Activated naive CD4-positive, alpha-beta T cell (primary cell): ENCODE measurements around the gene NVL.
"Not testable (repeated sequence)": the region's sequence is repeated elsewhere in the genome, so short reads cannot be mapped to it uniquely, and the experiment has no call there.

Experiments used
- DNase-seq, 4 experiments: peaks; one replicate each; lab custom pipeline; 2025; lab: John Stamatoyannopoulos, UW

Gene NVL

DNA sequence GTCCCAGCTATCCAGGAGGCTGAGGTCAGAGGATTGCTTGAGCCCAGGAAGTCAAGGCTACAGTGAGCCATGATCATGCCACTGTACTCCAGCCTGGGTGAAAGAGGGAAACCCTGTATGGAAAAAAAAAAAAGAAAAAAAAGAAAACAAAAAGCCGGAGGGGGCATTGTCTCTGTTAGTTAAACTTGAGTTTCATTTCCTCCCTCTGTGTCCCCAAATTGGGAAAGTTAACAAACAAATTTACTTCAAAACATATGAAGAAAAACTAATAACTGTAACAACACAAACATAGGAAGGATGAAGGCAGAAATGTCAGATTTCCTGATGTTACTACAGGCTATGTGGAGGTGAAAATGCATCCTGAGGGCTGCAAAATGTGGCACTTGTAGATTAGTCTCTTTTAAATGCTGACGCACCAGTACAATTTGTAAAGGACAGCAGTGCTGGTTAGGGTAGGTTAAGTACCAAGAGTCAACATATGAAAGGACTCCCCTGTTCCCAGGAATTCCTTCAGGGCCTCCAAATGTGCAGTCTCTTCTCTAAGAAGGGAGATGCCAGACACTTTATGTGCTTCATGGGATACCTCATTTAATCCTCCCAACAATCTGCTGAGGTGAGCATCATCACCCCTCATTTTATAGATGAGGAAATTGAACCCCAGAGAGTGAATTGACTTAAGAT, 94.0 kb downstream of the NVL start:
- no peak for DNase-seq

- no peak for DNase-seq
Observed at GRCh38 chr1:224234017-224234416, 96.0 kb downstream of the NVL start.

DNA sequence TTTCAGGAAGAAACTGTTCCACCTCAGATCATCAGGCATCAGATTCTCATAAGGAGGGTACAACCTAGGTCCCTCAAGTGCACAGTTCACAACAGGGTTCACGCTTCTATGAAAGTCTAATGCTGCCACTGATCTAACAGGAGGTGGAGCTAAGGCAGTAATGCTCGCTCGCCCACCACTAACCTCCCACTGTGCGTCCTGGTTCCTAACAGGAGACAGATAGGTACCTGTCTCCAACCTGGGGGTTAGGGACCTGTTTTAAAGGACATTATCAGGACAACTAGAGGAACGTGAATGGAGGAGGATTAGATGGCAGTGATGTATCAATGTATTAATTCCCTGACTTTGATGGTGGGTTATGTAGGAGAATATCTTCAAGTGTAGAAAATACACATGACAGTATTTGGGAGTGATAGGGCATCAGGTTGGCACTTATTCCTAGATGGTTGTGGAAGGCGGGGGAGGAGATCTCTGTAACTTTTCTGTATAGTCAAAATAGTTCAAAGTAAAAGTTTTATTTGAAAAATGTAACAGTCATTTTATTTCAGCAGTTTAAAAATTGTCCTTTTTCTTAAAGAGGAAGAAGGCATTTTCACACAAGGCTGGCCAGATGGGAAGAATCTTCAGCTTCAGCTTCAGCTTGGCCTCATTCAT, 103.0 kb downstream of the NVL start:
- DNase-seq = no peak

DNA sequence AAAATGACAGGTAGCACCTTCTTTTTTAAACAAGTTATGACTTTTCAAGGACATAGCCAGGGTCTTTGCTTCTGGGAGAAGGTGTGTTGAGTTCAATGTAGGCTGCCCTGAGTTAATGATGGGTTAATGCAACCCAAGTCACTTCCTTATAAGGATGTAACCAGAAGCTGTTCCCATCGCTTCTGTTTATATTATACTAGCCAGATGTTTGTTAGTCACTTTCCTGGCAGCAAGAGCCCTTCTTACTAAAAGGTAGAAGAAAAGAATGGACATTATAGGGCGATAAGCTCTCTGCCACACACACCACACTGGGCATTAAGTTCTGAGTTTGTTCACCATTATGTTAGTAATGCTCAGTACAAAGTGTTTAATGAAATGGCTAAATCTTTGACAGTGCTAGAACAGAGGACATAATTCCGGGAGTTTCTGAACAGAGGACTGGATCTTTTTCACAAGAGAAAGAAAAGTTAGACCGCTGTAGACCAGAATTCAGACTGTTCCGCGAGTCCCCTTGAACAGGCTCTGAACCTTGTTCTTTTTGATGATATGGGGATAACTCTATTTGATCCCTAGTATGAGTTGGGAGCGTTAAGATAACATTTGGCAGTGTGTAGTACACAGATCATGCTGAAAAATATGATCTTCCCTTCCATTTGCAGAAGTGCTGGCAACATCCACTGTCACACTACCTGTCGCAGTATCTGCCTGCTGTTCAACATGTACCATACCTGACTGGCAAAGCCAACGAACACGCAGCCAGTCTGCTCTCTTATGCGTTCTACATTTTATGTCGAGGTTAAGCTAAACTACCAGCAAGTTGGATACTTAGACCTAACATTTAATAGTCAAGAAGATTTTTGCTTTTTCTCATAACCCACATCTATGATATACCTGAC, 105.9 kb downstream of the NVL start:
- DNase-seq = no peak

GRCh38 chr1:224219612-224220059, 110.3 kb downstream of the NVL start:
- DNase-seq = no peak

DNA sequence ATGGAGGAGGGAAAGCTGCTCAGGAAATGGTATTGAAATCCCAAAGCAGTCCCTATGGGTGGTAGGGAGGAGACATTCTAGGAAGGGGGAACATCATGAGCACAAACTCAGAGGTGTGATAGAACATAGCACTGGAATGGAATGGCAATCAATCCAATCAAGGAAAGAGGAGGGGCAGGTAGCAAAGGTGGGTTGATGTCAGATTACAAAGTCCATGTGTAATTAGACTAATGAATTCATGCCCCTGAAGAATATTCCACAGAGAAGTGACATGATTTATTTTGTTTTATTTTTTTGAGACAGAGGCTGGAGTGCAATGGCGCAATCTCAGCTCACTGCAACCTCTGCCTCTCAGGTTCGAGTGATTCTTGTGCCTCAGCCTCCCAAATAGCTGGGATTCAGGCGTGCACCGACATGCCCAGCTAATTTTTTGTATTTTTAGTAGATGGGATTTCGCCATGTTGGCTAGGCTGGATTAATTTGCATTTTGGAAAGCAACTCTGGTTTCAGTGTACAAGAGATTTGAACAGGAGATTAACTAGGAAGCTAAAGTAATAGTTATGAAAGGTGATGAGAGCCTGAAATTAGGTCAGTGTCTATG, 110.9 kb downstream of the NVL start:
- no peak for DNase-seq

DNA sequence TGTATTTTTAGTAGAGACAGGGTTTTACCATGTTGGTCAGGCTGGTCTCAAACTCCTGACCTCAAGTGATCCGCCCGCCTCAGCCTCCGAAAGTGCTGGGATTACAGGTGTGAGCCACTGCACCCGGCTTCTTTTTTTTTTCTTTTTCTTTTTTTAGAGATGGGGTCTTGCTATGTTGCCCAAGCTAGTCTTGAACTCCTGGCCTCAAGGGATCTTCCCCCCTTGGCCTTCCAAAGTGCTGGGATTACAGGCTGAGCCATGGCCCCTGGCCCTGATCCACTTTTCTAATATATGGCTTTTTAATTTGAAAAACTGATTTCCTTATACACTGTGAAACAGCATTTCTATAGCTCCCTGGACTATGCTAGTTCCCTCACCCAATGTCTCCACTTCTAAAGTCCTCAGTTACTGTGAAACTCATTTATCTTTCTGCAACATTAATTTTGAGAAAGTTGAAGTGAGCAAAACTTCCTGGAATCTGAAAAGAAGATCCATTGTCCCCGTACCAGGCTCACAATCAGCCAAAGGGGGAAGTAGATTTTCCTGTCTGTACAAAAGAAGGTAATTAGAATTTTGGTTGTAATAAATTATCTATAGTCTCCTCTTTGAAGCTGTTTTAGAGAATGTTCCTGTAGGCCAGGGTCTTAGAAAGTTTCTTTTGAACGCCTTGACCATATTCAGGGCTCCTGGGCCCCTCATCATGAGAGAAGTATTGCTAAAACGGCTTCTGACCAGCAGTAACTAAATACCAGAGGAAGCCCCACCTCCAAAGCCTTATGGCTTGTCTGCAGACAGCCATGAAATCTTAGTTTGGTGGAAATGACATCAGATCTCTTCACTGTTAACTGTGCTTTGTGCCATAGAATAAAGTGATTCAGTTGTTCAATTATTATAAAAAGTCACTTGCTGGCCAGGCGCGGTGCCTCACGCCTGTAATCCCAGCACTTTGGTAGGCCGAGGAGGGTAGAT, 112.0 kb downstream of the NVL start:
- no peak for DNase-seq

DNA sequence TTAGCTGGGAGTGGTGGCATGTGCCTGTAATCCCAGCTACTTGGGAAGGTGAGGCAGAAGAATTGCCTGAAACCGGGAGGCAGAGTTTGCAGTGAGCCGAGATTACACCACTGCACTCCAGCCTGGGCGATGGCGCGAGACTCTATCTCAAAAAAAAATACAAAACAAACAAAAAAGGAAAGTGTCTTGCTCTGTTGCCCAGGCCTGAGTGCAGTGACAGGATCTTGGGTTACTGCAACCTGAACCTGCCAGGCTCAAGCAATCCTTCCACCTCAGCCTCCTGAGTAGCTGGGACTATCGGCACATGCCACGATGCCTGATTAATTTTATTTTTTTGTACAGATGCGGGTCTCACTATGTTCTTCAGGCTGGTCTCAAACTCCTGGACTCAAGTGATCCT, 113.6 kb downstream of the NVL start:
- DNase-seq = no peak

DNA sequence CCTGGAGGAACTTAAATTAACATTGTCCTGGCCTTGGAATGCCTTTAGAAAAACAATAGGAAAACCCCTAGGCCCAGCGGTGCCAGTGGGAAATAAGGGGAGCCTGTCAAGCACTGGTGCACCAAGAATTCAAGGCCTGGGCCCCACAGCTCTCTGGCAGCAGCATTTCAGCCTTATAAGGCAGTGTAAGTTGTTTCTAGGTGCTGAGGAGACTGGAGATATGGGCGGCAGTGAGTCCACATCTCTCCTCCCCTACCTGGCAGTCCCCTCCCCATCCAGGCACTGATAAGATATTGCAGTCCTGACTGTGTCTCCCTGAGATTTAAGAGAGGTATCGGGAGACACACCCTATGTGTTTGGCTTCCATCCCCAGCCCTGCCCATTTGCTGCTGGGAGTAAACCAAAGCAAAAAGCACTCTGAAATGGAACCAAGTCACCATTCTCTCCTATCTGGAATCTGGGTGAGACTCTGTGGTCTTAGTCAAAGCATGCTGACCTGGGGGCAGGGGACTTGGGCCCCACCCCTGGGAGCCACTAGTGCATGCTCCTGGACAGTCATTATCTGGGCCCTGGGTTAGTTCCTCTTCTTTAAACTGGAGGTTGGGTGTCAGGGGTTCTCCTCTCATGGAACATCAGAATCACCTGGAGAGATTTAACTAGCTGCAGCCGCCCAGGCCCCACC, 116.4 kb downstream of the NVL start:
- no peak for DNase-seq

DNA sequence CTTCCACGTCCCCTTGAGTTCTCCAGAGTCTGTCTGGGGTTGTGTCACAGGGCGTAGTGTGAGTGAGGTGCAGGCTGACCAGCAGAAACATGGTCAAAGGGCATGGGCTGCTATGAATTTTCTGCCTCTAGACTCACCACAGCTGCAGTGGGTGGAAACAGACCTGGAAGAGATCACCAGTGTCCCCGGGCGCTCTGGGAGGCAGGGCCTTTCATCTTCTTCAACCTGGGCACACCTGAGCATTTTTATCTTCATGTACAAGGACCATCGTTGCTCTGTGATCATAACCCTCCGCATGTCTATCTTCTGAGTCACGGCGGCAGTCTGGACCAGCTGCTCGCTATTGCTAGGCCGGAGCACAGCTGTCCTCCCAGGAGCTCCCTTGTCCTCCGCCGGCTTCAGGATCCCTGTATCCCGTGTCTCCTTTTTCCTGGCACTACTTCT, 117.3 kb downstream of the NVL start:
- no peak for DNase-seq

DNA sequence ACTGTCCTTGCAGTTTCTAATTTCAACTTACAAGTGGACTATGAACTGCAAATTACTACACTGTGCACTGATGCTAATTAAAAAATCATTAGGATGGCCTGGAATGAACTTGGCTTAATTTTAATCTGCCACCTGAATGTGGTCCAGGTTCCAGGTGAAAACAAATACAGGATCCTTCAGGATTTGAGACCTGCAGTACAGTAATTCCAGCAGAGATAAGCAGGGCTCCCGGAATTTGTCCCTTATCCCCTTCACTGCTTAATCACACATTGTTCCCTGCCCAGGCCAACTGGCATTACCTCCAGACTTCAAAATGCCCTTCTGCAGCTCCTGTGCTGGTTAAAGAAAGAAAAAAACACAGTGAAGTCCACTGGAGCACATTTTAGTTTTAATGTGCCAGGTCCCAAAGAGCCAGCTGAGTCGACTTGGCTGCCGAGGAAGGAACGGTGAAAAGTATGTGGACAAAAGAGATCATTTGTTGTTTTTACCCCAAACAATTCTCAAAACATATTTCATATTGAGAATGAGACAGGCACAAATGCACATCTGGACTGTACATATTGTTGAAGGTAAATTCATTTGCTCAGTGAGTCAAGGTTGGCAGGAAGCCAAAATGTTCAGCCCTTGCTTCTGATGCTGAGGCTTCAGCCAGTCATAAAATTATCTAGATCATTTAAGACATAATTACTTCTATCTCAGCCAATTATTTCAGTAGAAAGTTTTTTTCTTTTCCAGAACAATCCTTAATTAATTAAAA, 118.6 kb downstream of the NVL start:
- no peak for DNase-seq

GRCh38 chr1:224205931-224206538, 123.9 kb downstream of the NVL start:
- not testable (repeated sequence) for DNase-seq

DNA sequence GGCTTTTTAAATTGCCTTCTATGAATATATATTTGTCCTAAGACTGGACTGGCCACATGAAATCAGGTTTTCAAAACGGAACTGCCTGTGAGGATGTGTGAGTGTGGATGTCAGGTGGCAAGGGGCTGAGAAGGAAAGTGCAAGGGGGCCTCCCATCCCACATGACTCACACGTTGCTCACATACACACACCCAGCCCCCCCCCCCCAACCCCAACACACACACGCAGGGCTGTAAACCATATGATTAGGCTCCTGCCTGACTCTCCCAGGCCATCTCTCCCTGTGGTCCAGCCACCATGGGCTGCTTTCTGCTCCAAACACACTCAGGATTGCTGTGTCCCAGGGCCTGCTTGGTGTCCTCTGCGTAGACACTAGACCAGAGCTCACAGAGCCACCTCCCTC, 124.5 kb downstream of the NVL start:
- no peak for DNase-seq

GRCh38 chr1:224203243-224204016, 126.5 kb downstream of the NVL start:
- no peak for DNase-seq

DNA sequence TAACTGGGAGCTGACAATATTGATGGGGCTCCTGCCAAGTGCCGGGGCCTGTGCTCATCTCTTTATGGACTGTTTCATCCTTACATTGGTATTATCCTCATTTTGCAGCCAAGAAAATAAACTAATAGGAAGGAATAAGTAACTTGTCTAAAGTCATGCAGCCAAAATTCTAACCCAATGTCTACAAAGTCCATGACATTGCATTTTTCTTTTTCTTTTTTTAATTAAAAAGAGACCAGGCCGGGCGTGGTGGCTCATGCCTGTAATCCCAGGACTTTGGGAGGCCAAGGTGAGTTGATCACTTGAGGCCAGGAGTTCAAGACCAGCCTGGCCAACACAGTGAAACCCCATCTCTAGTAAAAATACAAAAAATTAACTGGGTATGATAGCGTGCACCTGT, 128.1 kb downstream of the NVL start:
- no peak for DNase-seq

DNA sequence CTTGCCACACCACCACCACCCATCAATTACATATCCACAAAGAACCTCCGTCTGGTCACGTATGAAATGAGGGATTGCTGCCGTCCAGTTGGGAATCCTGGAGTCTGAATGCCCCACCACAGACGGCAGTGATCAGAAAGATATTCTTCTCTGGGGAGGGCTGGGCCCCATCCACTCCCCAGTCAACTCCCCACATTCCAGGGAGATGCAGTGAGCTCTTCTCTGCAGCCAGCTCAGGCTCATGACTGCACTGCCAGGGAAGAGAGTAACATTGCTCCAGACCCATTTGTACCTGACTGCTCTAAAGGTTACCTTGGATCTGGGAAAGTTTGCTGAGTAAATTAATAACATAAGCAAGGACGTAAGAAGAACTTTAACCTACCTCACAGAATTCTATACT, 128.6 kb downstream of the NVL start:
- DNase-seq = no peak

- no peak for DNase-seq
Observed at GRCh38 chr1:224199679-224200078, 130.3 kb downstream of the NVL start.

GRCh38 chr1:224198572-224198971, 131.4 kb downstream of the NVL start:
- no peak for DNase-seq
